Measurements from ENCODE around the gene ZDHHC6.

DNA sequence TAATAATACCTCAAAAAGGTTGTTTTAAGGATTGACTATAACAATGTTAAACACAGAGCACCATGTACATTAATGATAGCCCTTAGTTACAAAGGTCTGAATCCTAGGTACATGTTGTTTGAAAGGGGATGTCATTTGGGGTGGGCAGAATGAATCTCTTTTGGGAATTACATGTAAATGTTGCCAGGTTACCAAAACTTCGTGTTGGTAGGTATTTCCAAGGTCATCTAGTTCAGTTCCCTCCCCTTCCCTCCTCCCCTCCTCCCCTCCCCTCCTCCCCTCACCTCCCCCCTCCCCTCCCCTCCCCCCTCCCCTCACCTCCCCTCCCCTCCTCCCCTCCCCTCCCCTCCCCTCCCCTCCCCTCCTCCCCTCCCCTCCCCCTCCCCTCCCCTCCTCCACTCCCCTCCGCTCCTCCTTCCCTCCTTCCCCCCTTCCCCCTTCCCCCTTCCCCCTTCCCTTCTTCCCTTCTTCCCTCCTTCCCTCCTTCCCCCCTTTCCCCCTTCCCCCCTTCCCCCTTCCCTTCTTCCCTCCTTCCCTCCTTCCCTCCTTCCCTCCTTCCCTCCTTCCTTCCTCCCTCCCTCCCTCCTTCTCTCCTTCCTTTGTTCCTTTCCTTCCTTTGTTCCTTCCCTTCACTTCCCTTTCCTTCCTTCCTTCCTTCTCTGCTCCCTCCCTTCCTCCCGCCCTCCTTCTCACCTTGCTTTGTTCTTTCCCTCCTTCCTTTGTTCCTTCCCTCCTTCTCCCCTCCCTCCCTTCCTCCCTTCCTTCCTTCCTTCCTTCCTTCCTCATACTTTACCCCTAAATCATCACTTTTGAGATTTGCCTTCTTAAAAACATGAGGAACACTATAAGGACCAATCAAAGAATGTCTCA, 8.4 kb upstream of the ZDHHC6 start:
- TF ChIP-seq, protein P1, sequence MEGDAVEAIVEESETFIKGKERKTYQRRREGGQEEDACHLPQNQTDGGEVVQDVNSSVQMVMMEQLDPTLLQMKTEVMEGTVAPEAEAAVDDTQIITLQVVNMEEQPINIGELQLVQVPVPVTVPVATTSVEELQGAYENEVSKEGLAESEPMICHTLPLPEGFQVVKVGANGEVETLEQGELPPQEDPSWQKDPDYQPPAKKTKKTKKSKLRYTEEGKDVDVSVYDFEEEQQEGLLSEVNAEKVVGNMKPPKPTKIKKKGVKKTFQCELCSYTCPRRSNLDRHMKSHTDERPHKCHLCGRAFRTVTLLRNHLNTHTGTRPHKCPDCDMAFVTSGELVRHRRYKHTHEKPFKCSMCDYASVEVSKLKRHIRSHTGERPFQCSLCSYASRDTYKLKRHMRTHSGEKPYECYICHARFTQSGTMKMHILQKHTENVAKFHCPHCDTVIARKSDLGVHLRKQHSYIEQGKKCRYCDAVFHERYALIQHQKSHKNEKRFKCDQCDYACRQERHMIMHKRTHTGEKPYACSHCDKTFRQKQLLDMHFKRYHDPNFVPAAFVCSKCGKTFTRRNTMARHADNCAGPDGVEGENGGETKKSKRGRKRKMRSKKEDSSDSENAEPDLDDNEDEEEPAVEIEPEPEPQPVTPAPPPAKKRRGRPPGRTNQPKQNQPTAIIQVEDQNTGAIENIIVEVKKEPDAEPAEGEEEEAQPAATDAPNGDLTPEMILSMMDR (IDR thresholded peaks at IDR 0.05) = no peak
- TF ChIP-seq EP300 (IDR thresholded peaks at IDR 0.05) = no peak
- TF ChIP-seq POLR2AphosphoS5 (IDR thresholded peaks at IDR 0.05) = no peak
- TF ChIP-seq POLR2A (IDR thresholded peaks at IDR 0.05) = no peak
